Ovary (tissue), 9 donors: Measurements from ENCODE around the gene OLFM1. TPM values are rescaled to one million over a fixed set of nuclear protein-coding genes. Genes with fewer than 3 reads are reported as not detected.
"Not testable (repeated sequence)": the region's sequence is repeated elsewhere in the genome, so short reads cannot be mapped to it uniquely, and the experiment has no call there.

ENCODE experiments used
- DNase-seq, 5 donors: peaks; one replicate each; pipeline ENCODE4 v3.0.0-alpha.2; 2019 to 2020
- H3K27ac ChIP-seq, 2 donors: fragments of 200-600 bp; one replicate each; pipeline versions ENCODE4 v1.5.1 to v1.8.0; 2019 to 2022
- H3K27me3 ChIP-seq: fragments of 200-600 bp; one replicate; pipeline ENCODE4 v1.8.0; 2022
- H3K36me3 ChIP-seq: fragments of 200-600 bp; sonication (generic); one replicate; pipeline ENCODE4 v1.5.1; 2019
- H3K4me1 ChIP-seq: one replicate; pipeline ENCODE4 v1.8.1; 2013; ENCODE audit warnings: mild to moderate bottlenecking, moderate library complexity; ENCODE audit not compliant: insufficient read depth
- H3K4me3 ChIP-seq: fragments of 200-600 bp; sonication (generic); one replicate; pipeline ENCODE4 v1.5.1; 2017
- H3K9me3 ChIP-seq, 2 donors: fragments of 200-600 bp in 1 of 2; sonication (generic) in 1 of 2; one replicate each; pipeline versions ENCODE4 v1.5.1 to v1.8.1; 2013 to 2019; ENCODE audit warnings: mild to moderate bottlenecking in 1 of 2, moderate library complexity in 1 of 2
- CTCF ChIP-seq, 3 donors: fragments of 450-650 bp in 2 of 3; fragments of 200-600 bp in 1 of 3; IDR thresholded peaks; one replicate each; pipeline versions ENCODE4 v1.5.1 to v1.8.0; 2016 to 2022; ENCODE audit warnings: antibody characterized with exemption in 3 of 3, mild to moderate bottlenecking in 1 of 3
- EP300 ChIP-seq: sonication (generic); formaldehyde crosslinking; IDR thresholded peaks from one replicate; pipeline ENCODE4 v1.6.1; 2017; ENCODE audit warnings: antibody characterized with exemption
- POLR2A ChIP-seq: fragments of 450-650 bp; IDR thresholded peaks from one replicate; pipeline ENCODE4 v1.6.1; 2017; ENCODE audit warnings: antibody characterized with exemption, mild to moderate bottlenecking, moderate library complexity
- WGBS, 3 donors: extraction: QIAGEN DNeasy Blood & Tissue Kit in 1 of 3; methylation state at CpG; one replicate each; pipeline versions ENCODE4 v1.1.5 to v1.1.7; 2013 to 2017; 5-methylcytosine and 5-hydroxymethylcytosine counted together
- intact Hi-C, 4 donors: fragments of 100-400 bp; cut with DNase I; formaldehyde crosslinking; loops; one replicate each; pipeline versions ENCODE4 v1.11.0 to v1.15.1; 2022 to 2023
- polyA plus RNA-seq, 2 donors: library from polyadenylated mRNA; stranded (reverse); fragments of 200-250 nt in 1 of 2; fragments of 350-450 nt in 1 of 2; fragmentation: Illumina TruSeq in 1 of 2; extraction: RNeasy Lipid Tissue Mini Kit (QIAGEN cat#74804) in 1 of 2; gene quantifications; one replicate each; pipeline ENCODE4 v1.2.3, GENCODE V29; 2013 to 2014
- total RNA-seq, 7 donors: library from RNA; depleted of rRNA in 2 of 7; stranded (reverse); fragments of >200 nt in 2 of 7; fragmentation: NEBNext Ultra II Directional in 3 of 7; extraction: Animal tissue kit (Norgen Biotek cat#: 25700) in 3 of 7; gene quantifications; one replicate each; pipeline versions ENCODE4 v1.1.0 to v1.2.4, GENCODE V29; 2016 to 2023
- donor health status: DM: no; HTN: no; CAD: no; lungs with moderate emphysema.
- donor health status: DM: no; HTN: no; CAD: no.
- donor health status: Bipolar disorder and iron deficiency.
- donor health status: DM: yes; HTN: yes; CAD: no.
- donor health status: DM: no; HTN: no; CAD: no.
- donor health status: DM: yes; HTN: yes; CAD: no.

OLFM1 gene
- total and polyA plus RNA-seq, 9 donors, result 6.5 to 40.0 (median 19.9) TPM

- H3K27me3 ChIP-seq, result no peaks in the 10 kb centered on the region
- H3K36me3 ChIP-seq, result no peaks in the 10 kb centered on the region
- no peak overlapping the region for H3K4me3 ChIP-seq
- no peak overlapping the region for H3K27ac ChIP-seq
- WGBS, 3 donors, result 73 to 79% (median 76%) methylated on average over 9 of the region's 9 CpGs
- H3K9me3 ChIP-seq, result no peaks in the 10 kb centered on the region
- no peaks in the 10 kb centered on the region for H3K4me1 ChIP-seq
- intact Hi-C loops, result loop anchor here in 1 of 4 donors (10.0 kb wide), 1 partner anchor 57 kb away; no protein-coding TSS in a partner anchor
- TF ChIP-seq CTCF (IDR thresholded peaks at IDR 0.05) (no peak), POLR2A (no peak), EP300 (no peak)
- no peak for DNase-seq
These were observed 70.5 kb downstream of the OLFM1 start for GRCh38 chr9:135157856-135158563.

GRCh38 chr9:135158564-135158937, 71.1 kb downstream of the OLFM1 start:
- H3K36me3 ChIP-seq, result no peaks in the 10 kb centered on the region
- no peaks in the 10 kb centered on the region for H3K4me1 ChIP-seq
- no peak for DNase-seq
- H3K27me3 ChIP-seq, result no peaks in the 10 kb centered on the region
- no peak for TF ChIP-seq CTCF (IDR thresholded peaks at IDR 0.05)
- no peak for TF ChIP-seq EP300
- no peak for TF ChIP-seq POLR2A
- 74 to 80% (median 76%) methylated on average over 6 of the region's 6 CpGs for WGBS, 3 donors
- H3K9me3 ChIP-seq, result no peaks in the 10 kb centered on the region
- H3K4me3 ChIP-seq, result no peak overlapping the region
- no peak overlapping the region for H3K27ac ChIP-seq
- intact Hi-C loops, result loop anchor here in 1 of 4 donors (10.0 kb wide), 1 partner anchor 56 kb away; no protein-coding TSS in a partner anchor

- TF ChIP-seq POLR2A (no peak), EP300 (no peak)
- H3K27me3 ChIP-seq, result no peaks in the 10 kb centered on the region
- no peak overlapping the region for H3K4me3 ChIP-seq
- intact Hi-C loops, result loop anchor here in 1 of 4 donors (10.0 kb wide), 1 partner anchor 55 kb away; no protein-coding TSS in a partner anchor
- H3K4me1 ChIP-seq, result no peaks in the 10 kb centered on the region
- H3K9me3 ChIP-seq, result no peaks in the 10 kb centered on the region
- H3K36me3 ChIP-seq, result no peaks in the 10 kb centered on the region
- WGBS, 3 donors, result 68 to 74% (median 72%) methylated on average over 11 of the region's 11 CpGs
- DNase-seq, result no peak
- no peak overlapping the region for H3K27ac ChIP-seq
These were observed 72.3 kb downstream of the OLFM1 start for GRCh38 chr9:135159801-135160200.

GRCh38 chr9:135160862-135161261, 73.4 kb downstream of the OLFM1 start:
- H3K36me3 ChIP-seq, result no peaks in the 10 kb centered on the region
- H3K27me3 ChIP-seq, result no peaks in the 10 kb centered on the region
- intact Hi-C loops, result no loop called here
- WGBS, 3 donors, result 58 to 72% (median 64%) methylated on average over 7 of the region's 7 CpGs
- no peak overlapping the region for H3K4me3 ChIP-seq
- no peaks in the 10 kb centered on the region for H3K9me3 ChIP-seq
- no peak overlapping the region for H3K27ac ChIP-seq
- H3K4me1 ChIP-seq, result no peaks in the 10 kb centered on the region
- no peak for DNase-seq
- TF ChIP-seq CTCF (IDR thresholded peaks at IDR 0.05) (no peak), EP300 (no peak), POLR2A (no peak)

GRCh38 chr9:135162599-135162998, 75.1 kb downstream of the OLFM1 start:
- H3K36me3 ChIP-seq, DNase-seq, H3K9me3 ChIP-seq, H3K27me3 ChIP-seq, H3K4me3 ChIP-seq, H3K27ac ChIP-seq, intact Hi-C loops, H3K4me1 ChIP-seq: not testable (repeated sequence)
- 90 to 93% (median 90%) methylated on average over 12 to 15 of the region's 15 CpGs for WGBS, 3 donors
